Ascending aorta (tissue), 2 donors: ENCODE data around the gene KCMF1. TPM values are rescaled to one million over a fixed set of nuclear protein-coding genes. Genes with fewer than 3 reads are reported as not detected.

Experiments used
- DNase-seq, 2 donors: peaks; one replicate each; pipeline ENCODE4 v3.0.0-alpha.2; 2019; ENCODE audit warnings: low spot score in 2 of 2
- H3K27ac ChIP-seq, 2 donors: fragments of 200-600 bp; sonication (generic); one replicate each; pipeline ENCODE4 v1.5.1; 2016 to 2017; ENCODE audit warnings: mild to moderate bottlenecking in 1 of 2
- H3K27me3 ChIP-seq: fragments of 200-600 bp; sonication (generic); one replicate; pipeline ENCODE4 v1.5.1; 2017
- H3K36me3 ChIP-seq, 2 donors: fragments of 200-600 bp; sonication (generic); one replicate each; pipeline ENCODE4 v1.5.1; 2016
- H3K4me1 ChIP-seq, 2 donors: fragments of 200-600 bp; sonication (generic); one replicate each; pipeline ENCODE4 v1.5.1; 2016 to 2017; ENCODE audit warnings: mild to moderate bottlenecking in 1 of 2
- H3K4me3 ChIP-seq, 2 donors: fragments of 200-600 bp; sonication (generic); one replicate each; pipeline ENCODE4 v1.5.1; 2016 to 2017; ENCODE audit warnings: mild to moderate bottlenecking in 1 of 2
- H3K9me3 ChIP-seq, 2 donors: fragments of 200-600 bp; sonication (generic); one replicate each; pipeline ENCODE4 v1.5.1; 2016
- CTCF ChIP-seq, 3 experiments: fragments of 200-600 bp in 2 of 3; fragments of 450-650 bp in 1 of 3; sonication (generic) in 2 of 3; IDR thresholded peaks; one replicate each; pipeline ENCODE4 v1.5.1; 2016 to 2019; ENCODE audit warnings: antibody characterized with exemption in 3 of 3, mild to moderate bottlenecking in 1 of 3, moderate library complexity in 1 of 3
- intact Hi-C: fragments of 100-400 bp; cut with DNase I; formaldehyde crosslinking; loops from one replicate; pipeline ENCODE4 v1.15.1; 2023
- total RNA-seq: library from RNA; depleted of rRNA; stranded (reverse); fragments of >200 nt; gene quantifications from one replicate; pipeline ENCODE4 v1.1.0, GENCODE V29; 2016

Gene KCMF1
- total RNA-seq, 1 donor from 2014 or later = 14.4 TPM

GRCh38 chr2:84927275-84927627 is 43.7 kb upstream of the KCMF1 start:
- no peak for TF ChIP-seq CTCF (IDR thresholded peaks at IDR 0.05)
- peak overlapping the region in 1 of 2 donors; percentile 60 for H3K4me3 ChIP-seq
- peak in 1 of 2 donors; percentile 13 for DNase-seq
- no peaks in the 10 kb centered on the region for H3K27me3 ChIP-seq
- H3K4me1 ChIP-seq = peaks cover 0 to 13% of the 10 kb centered on the region in 2 donors
- H3K27ac ChIP-seq = no peak overlapping the region
- H3K36me3 ChIP-seq = no peaks in the 10 kb centered on the region
- intact Hi-C loops = loop anchor here (1.0 to 5.0 kb wide), 4 partner anchors 45 to 432 kb away; partner anchors contain the start of gene KCMF1
- H3K9me3 ChIP-seq = no peaks in the 10 kb centered on the region

- no peaks in the 10 kb centered on the region for H3K27me3 ChIP-seq
- peaks cover 0 to 8% of the 10 kb centered on the region in 2 donors for H3K4me1 ChIP-seq
- H3K4me3 ChIP-seq = no peak overlapping the region
- H3K9me3 ChIP-seq = no peaks in the 10 kb centered on the region
- intact Hi-C loops = no loop called here
- H3K36me3 ChIP-seq = no peaks in the 10 kb centered on the region
- TF ChIP-seq CTCF (IDR thresholded peaks at IDR 0.05) = no peak
- no peak overlapping the region for H3K27ac ChIP-seq
- DNase-seq = no peak
These were observed 39.6 kb upstream of the KCMF1 start for GRCh38 chr2:84931384-84931821.

GRCh38 chr2:84938194-84938879 is 32.6 kb upstream of the KCMF1 start:
- intact Hi-C loops = no loop called here
- no peak overlapping the region for H3K4me3 ChIP-seq
- no peaks in the 10 kb centered on the region for H3K27me3 ChIP-seq
- no peak overlapping the region for H3K27ac ChIP-seq
- TF ChIP-seq CTCF (IDR thresholded peaks at IDR 0.05) = no peak
- no peaks in the 10 kb centered on the region for H3K4me1 ChIP-seq
- H3K36me3 ChIP-seq = no peaks in the 10 kb centered on the region
- H3K9me3 ChIP-seq = no peaks in the 10 kb centered on the region
- DNase-seq = no peak

GRCh38 chr2:84939426-84940087 is 31.4 kb upstream of the KCMF1 start:
- no peaks in the 10 kb centered on the region for H3K36me3 ChIP-seq
- no peaks in the 10 kb centered on the region for H3K27me3 ChIP-seq
- H3K27ac ChIP-seq = no peak overlapping the region
- no peaks in the 10 kb centered on the region for H3K4me1 ChIP-seq
- intact Hi-C loops = no loop called here
- peak in 1 of 2 donors; percentile 58 for DNase-seq
- TF ChIP-seq CTCF (IDR thresholded peaks at IDR 0.05) = no peak
- H3K4me3 ChIP-seq = peak overlapping the region in 1 of 2 donors; percentile 32
- no peaks in the 10 kb centered on the region for H3K9me3 ChIP-seq

- no peak for TF ChIP-seq CTCF (IDR thresholded peaks at IDR 0.05)
- Histone ChIP-seq H3K36me3 (no peaks in the 10 kb centered on the region), H3K4me1 (no peaks in the 10 kb centered on the region), H3K27me3 (no peaks in the 10 kb centered on the region), H3K9me3 (no peaks in the 10 kb centered on the region), H3K4me3 (peak overlapping the region in 1 of 2 donors; percentile 32), H3K27ac (no peak overlapping the region)
- intact Hi-C loops = no loop called here
- DNase-seq = peak in 1 of 2 donors; percentile 5
These were observed 30.9 kb upstream of the KCMF1 start for GRCh38 chr2:84940088-84940470.
